ENCODE data around the gene SPON2.

- TF ChIP-seq CTCF (conservative IDR thresholded peaks at IDR 0.05; ENCODE audit: low read length) (no peak), EZH2phosphoT487 (IDR thresholded peaks at IDR 0.05; ENCODE audit: borderline replicate concordance, low read depth, low read length) (no peak)
Observed at GRCh38 chr4:1160351-1160750, 12.0 kb downstream of the SPON2 start.
